ENCODE results near the gene USP54. TPM values are rescaled to one million over a fixed set of nuclear protein-coding genes. Genes with fewer than 3 reads are reported as not detected.

USP54 gene
- total and polyA plus RNA-seq, 9 of the 15 experiments (the other 6 are each of a cell fraction or from before 2014, with no cell fraction given), result 3.8 to 40.1 (median 16.9) TPM

- TF ChIP-seq CUX1 (CRISPR knock-in tag; IDR thresholded peaks at IDR 0.05) (peak; percentile 98; the same call in 1 of the 2 replicates), KLF6 (CRISPR knock-in tag; IDR thresholded peaks at IDR 0.05; ENCODE audit: borderline replicate concordance) (peak; percentile 7; the same call in 1 of the 2 replicates), KDM4B (IDR thresholded peaks at IDR 0.05; ENCODE audit: borderline replicate concordance in 2 of 2, low read depth in 1 of 2) (no peak), ZNF79 (CRISPR knock-in tag; IDR thresholded peaks at IDR 0.05; ENCODE audit: low read depth) (no peak), ZKSCAN8 (CRISPR knock-in tag; IDR thresholded peaks at IDR 0.05) (peak; percentile 94), GTF2A2 (tag; IDR thresholded peaks at IDR 0.05) (no peak), ZNF518B (CRISPR knock-in tag; IDR thresholded peaks at IDR 0.05) (no peak), RBM25 (IDR thresholded peaks at IDR 0.05; ENCODE audit: low read depth, low read length, severe bottlenecking) (no peak), ETV5 (CRISPR knock-in tag; IDR thresholded peaks at IDR 0.05; ENCODE audit: low read depth) (peak; percentile 63; the same call in 1 of the 2 replicates), PRMT5 (CRISPR knock-in tag; IDR thresholded peaks at IDR 0.05) (no peak), SRSF3 (IDR thresholded peaks at IDR 0.05; ENCODE audit: insufficient read depth, low read length) (no peak), CREB3 (tag; conservative IDR thresholded peaks at IDR 0.05; ENCODE audit: low read depth) (peak; percentile 60; the same call in 1 of the 2 replicates), HBP1 (CRISPR knock-in tag; IDR thresholded peaks at IDR 0.05) (no peak; the same call in 1 of the 2 replicates)
Measured at GRCh38 chr10:73456187-73456890, 134.8 kb downstream of the USP54 start (continued).

All from K562 (cell line).